ENCODE results near the gene ANAPC16. TPM values are rescaled to one million over a fixed set of nuclear protein-coding genes. Genes with fewer than 3 reads are reported as not detected.

ANAPC16 gene
- total and polyA plus RNA-seq, 2 of the 4 experiments (the other 2 are of a cell fraction): 25.2 to 26.3 TPM

DNA sequence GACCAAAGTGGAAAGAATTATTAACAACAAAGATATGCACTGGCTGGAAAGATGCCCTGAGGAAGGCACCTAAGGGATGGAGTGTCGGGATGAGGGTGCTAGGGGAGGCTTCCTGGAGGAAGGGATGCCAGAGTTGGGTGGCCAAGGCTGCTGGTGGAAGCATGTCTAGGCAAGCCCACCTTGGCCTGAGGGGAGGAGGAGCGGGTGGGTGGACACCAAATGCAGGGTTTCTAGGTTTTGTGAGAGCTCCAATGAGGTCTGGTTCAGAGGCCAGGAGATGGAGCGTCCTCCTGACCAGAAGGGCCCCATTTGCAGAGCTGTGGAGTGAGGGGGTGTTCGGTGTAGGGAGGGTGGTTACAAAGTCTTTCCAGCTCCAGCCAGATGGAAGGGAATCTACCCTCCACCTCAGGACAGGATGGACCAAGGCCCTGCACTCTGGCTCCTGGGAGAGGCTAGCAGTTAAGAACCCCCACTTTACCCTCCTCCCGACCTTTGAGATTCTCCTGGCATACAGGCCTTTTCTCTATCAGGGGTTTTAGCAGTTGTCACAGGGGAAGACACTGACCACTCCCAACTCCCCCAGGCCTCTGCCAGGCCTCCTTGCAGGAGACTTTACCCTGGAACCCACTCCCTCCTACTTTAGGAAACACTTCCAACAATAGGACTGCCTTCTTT, 54.9 kb downstream of the ANAPC16 start:
- H2AFZ ChIP-seq (replicated peaks; ENCODE audit: low read length, poor library complexity): peak overlapping the region; percentile 9
- peak overlapping the region; percentile 90 for H3K4ac ChIP-seq (ENCODE audit: low read depth, low read length)
- peaks cover 9% of the 10 kb centered on the region; the same call in 1 of the 2 replicates for H3K9me1 ChIP-seq (ENCODE audit: insufficient read depth, low read length)
- H2BK5ac ChIP-seq (ENCODE audit: low read depth, low read length, poor library complexity, severe bottlenecking): peak overlapping the region; percentile 23
- H3K4me1 ChIP-seq (ENCODE audit: control insufficient read depth, insufficient read depth, low read length): peaks cover 4% of the 10 kb centered on the region
- H3K27me3 ChIP-seq (ENCODE audit: control insufficient read depth, insufficient read depth, low read length): no peaks in the 10 kb centered on the region
- H3K56ac ChIP-seq (ENCODE audit: extremely low read depth, insufficient read depth, low read length): 0 out of 2 replicates have a peak overlapping the region, but pooled peaks have one; percentile 21
- H3K14ac ChIP-seq (replicated peaks; ENCODE audit: low read depth, low read length): peak overlapping the region; percentile 80
- ChIA-PET POLR2A (ENCODE audit: unreplicated experiment) (no interaction called here), CTCF (no interaction called here)
- ATAC-seq (ENCODE audit: low read depth) (no peak), DNase-seq (no peak)
- BruUV-seq (replicated peaks): no TSS peak
- peaks cover 7 to 19% of the 10 kb centered on the region in 2 experiments; a peak in 3 of 4 replicates for H3K79me1 ChIP-seq (ENCODE audit: low read depth in 1 of 2, low read length in 2 of 2)
- peak overlapping the region; percentile 92 for H2AK5ac ChIP-seq (ENCODE audit: low read depth, low read length)
- no peak overlapping the region; the same call in 1 of the 2 replicates for H3K9ac ChIP-seq (ENCODE audit: low read depth, low read length)
- H4K20me1 ChIP-seq (ENCODE audit: insufficient read depth, low read length): peaks cover 20% of the 10 kb centered on the region
- peak overlapping the region; percentile 8; the same call in 1 of the 2 replicates for H4K5ac ChIP-seq (ENCODE audit: low read depth, low read length)
- H3K4me2 ChIP-seq (ENCODE audit: low read depth, low read length): no peak overlapping the region
- peak overlapping the region; percentile 82 for H2BK20ac ChIP-seq (ENCODE audit: low read depth, low read length)
- H3K36me3 ChIP-seq (ENCODE audit: control insufficient read depth, insufficient read depth, low read length): peaks cover 15% of the 10 kb centered on the region
- peak overlapping the region; percentile 85 for H2AK9ac ChIP-seq (replicated peaks; ENCODE audit: low read depth, low read length, poor library complexity)
- H4K8ac ChIP-seq (ENCODE audit: low read depth in 2 of 2, low read length in 2 of 2): peak overlapping the region in 1 of 2 experiments; percentile 68; a peak in 1 of 4 replicates
- H3K23ac ChIP-seq (ENCODE audit: low read depth, low read length): peak overlapping the region; percentile 53; the same call in 1 of the 2 replicates
- intact Hi-C loops (cut with micrococcal nuclease): no loop called here
- TF ChIP-seq FOS (IDR thresholded peaks at IDR 0.05; ENCODE audit: low read depth, low read length): no peak
- TF ChIP-seq MAZ (IDR thresholded peaks at IDR 0.05; ENCODE audit: borderline replicate concordance, low read depth, low read length): no peak
- no peak for TF ChIP-seq RAD21 (IDR thresholded peaks at IDR 0.05; ENCODE audit: low read length)
- no peak for TF ChIP-seq NFE2L2 (IDR thresholded peaks at IDR 0.05; ENCODE audit: low read depth, low read length)
- TF ChIP-seq CHD1 (IDR thresholded peaks at IDR 0.05; ENCODE audit: low read depth, low read length): no peak
- TF ChIP-seq, protein P1, sequence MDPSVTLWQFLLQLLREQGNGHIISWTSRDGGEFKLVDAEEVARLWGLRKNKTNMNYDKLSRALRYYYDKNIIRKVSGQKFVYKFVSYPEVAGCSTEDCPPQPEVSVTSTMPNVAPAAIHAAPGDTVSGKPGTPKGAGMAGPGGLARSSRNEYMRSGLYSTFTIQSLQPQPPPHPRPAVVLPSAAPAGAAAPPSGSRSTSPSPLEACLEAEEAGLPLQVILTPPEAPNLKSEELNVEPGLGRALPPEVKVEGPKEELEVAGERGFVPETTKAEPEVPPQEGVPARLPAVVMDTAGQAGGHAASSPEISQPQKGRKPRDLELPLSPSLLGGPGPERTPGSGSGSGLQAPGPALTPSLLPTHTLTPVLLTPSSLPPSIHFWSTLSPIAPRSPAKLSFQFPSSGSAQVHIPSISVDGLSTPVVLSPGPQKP (IDR thresholded peaks at IDR 0.05; ENCODE audit: borderline replicate concordance, low read depth, low read length): no peak
- no peak for TF ChIP-seq BHLHE40 (IDR thresholded peaks at IDR 0.05; ENCODE audit: low read depth, low read length)
- dilution Hi-C loops (cut with HindIII; ENCODE audit: low sequenced_read_pairs, unreplicated experiment): no loop called here
- peak overlapping the region; percentile 90 for H4K91ac ChIP-seq (ENCODE audit: insufficient read depth, low read depth, low read length)
- H3K9me3 ChIP-seq (ENCODE audit: control insufficient read depth, insufficient read depth, low read length): no peaks in the 10 kb centered on the region
- H2BK15ac ChIP-seq (ENCODE audit: low read depth, low read length): peak overlapping the region; percentile 94
- no peak overlapping the region for H3K27ac ChIP-seq (ENCODE audit: insufficient read depth, low read length)
- H3K18ac ChIP-seq (ENCODE audit: low read depth, low read length): peak overlapping the region; percentile 2; the same call in 1 of the 2 replicates
- no peak overlapping the region for H3K4me3 ChIP-seq (ENCODE audit: insufficient read depth, low read depth, low read length)
- in situ Hi-C loops (cut with MboI; ENCODE audit: low sequenced_read_pairs): no loop called here
- peak overlapping the region; percentile 91 for H2BK120ac ChIP-seq (ENCODE audit: low read depth, low read length)
- 100% methylated on average over 2 of the region's 5 CpGs; no CpG with 5 or more reads in 1 of the 2 experiments for WGBS, 2 experiments (ENCODE audit: extremely low coverage in 2 of 2, insufficient read length in 1 of 2)
